Measurements from ENCODE around the gene ERBB3. TPM values are rescaled to one million over a fixed set of nuclear protein-coding genes. Genes with fewer than 3 reads are reported as not detected.

The ERBB3 gene
- total RNA-seq, 1 experiment from 2014 or later = 56.5 TPM

DNA sequence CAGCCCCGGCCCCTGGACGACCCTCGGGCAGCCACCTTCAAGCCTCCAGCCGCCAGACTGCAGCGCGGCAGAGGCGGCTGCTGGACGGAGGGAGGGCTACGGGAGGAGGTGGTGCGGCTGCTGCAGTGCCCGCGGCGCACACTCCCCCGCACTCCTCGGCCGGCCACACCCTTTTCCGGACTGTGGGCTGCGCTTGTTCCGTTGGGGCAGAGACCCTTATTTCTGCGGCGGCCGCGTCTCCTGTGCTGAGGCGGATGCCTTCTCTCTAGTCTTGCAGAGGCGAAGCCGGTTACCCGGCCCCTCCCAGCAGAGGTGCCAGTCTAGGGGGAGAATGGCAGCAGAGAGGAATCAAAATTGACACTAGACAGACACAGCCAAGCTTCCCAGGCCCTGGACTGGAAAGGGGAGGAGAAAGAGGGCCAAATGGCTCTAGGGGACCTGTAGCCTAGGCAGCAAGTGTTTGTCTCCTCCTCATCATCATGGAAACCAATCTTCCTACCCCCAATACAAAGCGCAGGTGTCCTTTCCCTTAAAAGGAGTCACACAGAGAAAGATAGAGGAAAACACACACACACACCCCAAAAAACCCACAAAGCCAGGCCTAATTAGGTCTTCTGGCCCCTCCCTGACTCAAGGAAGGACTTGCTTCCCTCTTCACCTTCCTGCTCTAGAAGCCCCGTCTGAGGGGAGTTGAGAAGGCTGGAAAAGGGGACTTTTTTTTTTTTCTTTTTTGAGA is 49.4 kb downstream of the ERBB3 start:
- H3K27ac ChIP-seq (ENCODE audit: insufficient read length, low read depth, low read length) = no peak overlapping the region
- H3K27me3 Mint-ChIP-seq (ENCODE audit: low read depth) = no peaks in the 10 kb centered on the region
- H3K4ac ChIP-seq (ENCODE audit: low read depth, low read length) = no peak overlapping the region
- H3K4me3 Mint-ChIP-seq = peak overlapping the region; percentile 88 to 98
- H4K20me1 ChIP-seq (ENCODE audit: control insufficient read depth, insufficient read depth, insufficient read length) = no peaks in the 10 kb centered on the region
- peak overlapping the region in 1 of 3 experiments; percentile 99; a peak in 2 of 7 replicates for H3K27ac Mint-ChIP-seq
- H3K4me2 ChIP-seq (ENCODE audit: insufficient read depth, insufficient read length, low read length) = peak overlapping the region; percentile 100
- H3K4me1 Mint-ChIP-seq = peaks cover 26 to 27% of the 10 kb centered on the region in 2 experiments
- no peak overlapping the region for H2BK15ac ChIP-seq (ENCODE audit: low read depth, low read length)
- H2BK20ac ChIP-seq (ENCODE audit: low read depth, low read length, poor library complexity, severe bottlenecking) = no peak overlapping the region
- peak; percentile 81 for DNase-seq
- no peak overlapping the region for H2AFZ ChIP-seq (ENCODE audit: low read length)
- peak overlapping the region; percentile 87 for H3K14ac ChIP-seq (ENCODE audit: insufficient read depth, low read length)
- no peak overlapping the region for H2AK5ac ChIP-seq (ENCODE audit: insufficient read length, low read length)
- no peak overlapping the region for H3K56ac ChIP-seq (ENCODE audit: insufficient read length, low read depth, low read length)
- H4K5ac ChIP-seq (ENCODE audit: insufficient read length, low read depth, low read length) = no peak overlapping the region
- H3K79me1 ChIP-seq (ENCODE audit: insufficient read depth, low read depth, low read length, poor library complexity, severe bottlenecking) = no peaks in the 10 kb centered on the region
- H3K9me3 Mint-ChIP-seq = no peaks in the 10 kb centered on the region; a peak in 1 of 5 replicates
- no peak overlapping the region for H4K91ac ChIP-seq (ENCODE audit: insufficient read length, low read depth, low read length)
- no peak overlapping the region for H2BK5ac ChIP-seq (ENCODE audit: insufficient read length, low read length)
- WGBS (ENCODE audit: extremely low coverage, insufficient read length, low lambda C conversion rate) = no CpG with 5 or more reads among the region's 29 CpGs
- no peak overlapping the region for H2BK12ac ChIP-seq (ENCODE audit: insufficient read length, low read depth, low read length)
- no peaks in the 10 kb centered on the region for H3K79me2 ChIP-seq (ENCODE audit: insufficient read depth, low read length)
- H3T11ph ChIP-seq (ENCODE audit: low read length) = no peak overlapping the region
- no peaks in the 10 kb centered on the region for H3K9me3 ChIP-seq (ENCODE audit: control insufficient read depth, low read depth, low read length)
- TF ChIP-seq, protein P1, sequence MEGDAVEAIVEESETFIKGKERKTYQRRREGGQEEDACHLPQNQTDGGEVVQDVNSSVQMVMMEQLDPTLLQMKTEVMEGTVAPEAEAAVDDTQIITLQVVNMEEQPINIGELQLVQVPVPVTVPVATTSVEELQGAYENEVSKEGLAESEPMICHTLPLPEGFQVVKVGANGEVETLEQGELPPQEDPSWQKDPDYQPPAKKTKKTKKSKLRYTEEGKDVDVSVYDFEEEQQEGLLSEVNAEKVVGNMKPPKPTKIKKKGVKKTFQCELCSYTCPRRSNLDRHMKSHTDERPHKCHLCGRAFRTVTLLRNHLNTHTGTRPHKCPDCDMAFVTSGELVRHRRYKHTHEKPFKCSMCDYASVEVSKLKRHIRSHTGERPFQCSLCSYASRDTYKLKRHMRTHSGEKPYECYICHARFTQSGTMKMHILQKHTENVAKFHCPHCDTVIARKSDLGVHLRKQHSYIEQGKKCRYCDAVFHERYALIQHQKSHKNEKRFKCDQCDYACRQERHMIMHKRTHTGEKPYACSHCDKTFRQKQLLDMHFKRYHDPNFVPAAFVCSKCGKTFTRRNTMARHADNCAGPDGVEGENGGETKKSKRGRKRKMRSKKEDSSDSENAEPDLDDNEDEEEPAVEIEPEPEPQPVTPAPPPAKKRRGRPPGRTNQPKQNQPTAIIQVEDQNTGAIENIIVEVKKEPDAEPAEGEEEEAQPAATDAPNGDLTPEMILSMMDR (conservative IDR thresholded peaks at IDR 0.05) = no peak
- no peak overlapping the region for H3K23ac ChIP-seq (ENCODE audit: insufficient read length, low read depth, low read length)
- no peaks in the 10 kb centered on the region for H3K27me3 ChIP-seq (ENCODE audit: insufficient read depth, low read length)
- H4K8ac ChIP-seq (replicated peaks; ENCODE audit: insufficient read length, low read depth, low read length) = no peak overlapping the region
- no peak overlapping the region for H2BK120ac ChIP-seq (ENCODE audit: low read depth, low read length, poor library complexity, severe bottlenecking)
- H3K18ac ChIP-seq (ENCODE audit: insufficient read length, low read depth, low read length) = peak overlapping the region; percentile 74
- H3K36me3 Mint-ChIP-seq (ENCODE audit: insufficient read depth in 1 of 3, low read depth in 3 of 3) = peaks cover 39 to 47% (median 43%) of the 10 kb centered on the region in 3 experiments
- H3K23me2 ChIP-seq (ENCODE audit: insufficient read length, low read depth, low read length, poor library complexity, severe bottlenecking) = peaks cover 17% of the 10 kb centered on the region
- peak overlapping the region; percentile 84 for H3K9ac ChIP-seq (ENCODE audit: extremely low read depth, insufficient read length, low read length)
- H3K4me1 ChIP-seq (ENCODE audit: insufficient read depth, low read length) = no peaks in the 10 kb centered on the region
